ENCODE results near the gene ADGRB2.

GRCh38 chr1:31763671-31764311, 349 bp downstream of the ADGRB2 start:
- no peak for TF ChIP-seq POLR2AphosphoS5 (IDR thresholded peaks at IDR 0.05)
- TF ChIP-seq CTCF (IDR thresholded peaks at IDR 0.05) = no peak
- TF ChIP-seq POLR2A (IDR thresholded peaks at IDR 0.05) = no peak
- no peak for TF ChIP-seq EP300 (IDR thresholded peaks at IDR 0.05)

Data from suprapubic skin (tissue), 4 donors.